Esophagus muscularis mucosa (tissue), 3 donors: ENCODE measurements around the gene DGCR2.

Source experiments
- POLR2AphosphoS5 ChIP-seq, 2 donors: sonication (generic); formaldehyde crosslinking; IDR thresholded peaks; one replicate each; pipeline ENCODE4 v1.6.1; 2017; ENCODE audit warnings: antibody characterized with exemption in 2 of 2
- TF ChIP-seq, protein P1 (sequence below), 3 experiments: fragments of 200-600 bp in 2 of 3; fragments of 450-650 bp in 1 of 3; sonication (generic) in 2 of 3; IDR thresholded peaks; one replicate each; pipeline ENCODE4 v1.5.1; 2017 to 2019; ENCODE audit warnings: antibody characterized with exemption in 3 of 3, mild to moderate bottlenecking in 2 of 3, moderate library complexity in 1 of 3

DNA sequence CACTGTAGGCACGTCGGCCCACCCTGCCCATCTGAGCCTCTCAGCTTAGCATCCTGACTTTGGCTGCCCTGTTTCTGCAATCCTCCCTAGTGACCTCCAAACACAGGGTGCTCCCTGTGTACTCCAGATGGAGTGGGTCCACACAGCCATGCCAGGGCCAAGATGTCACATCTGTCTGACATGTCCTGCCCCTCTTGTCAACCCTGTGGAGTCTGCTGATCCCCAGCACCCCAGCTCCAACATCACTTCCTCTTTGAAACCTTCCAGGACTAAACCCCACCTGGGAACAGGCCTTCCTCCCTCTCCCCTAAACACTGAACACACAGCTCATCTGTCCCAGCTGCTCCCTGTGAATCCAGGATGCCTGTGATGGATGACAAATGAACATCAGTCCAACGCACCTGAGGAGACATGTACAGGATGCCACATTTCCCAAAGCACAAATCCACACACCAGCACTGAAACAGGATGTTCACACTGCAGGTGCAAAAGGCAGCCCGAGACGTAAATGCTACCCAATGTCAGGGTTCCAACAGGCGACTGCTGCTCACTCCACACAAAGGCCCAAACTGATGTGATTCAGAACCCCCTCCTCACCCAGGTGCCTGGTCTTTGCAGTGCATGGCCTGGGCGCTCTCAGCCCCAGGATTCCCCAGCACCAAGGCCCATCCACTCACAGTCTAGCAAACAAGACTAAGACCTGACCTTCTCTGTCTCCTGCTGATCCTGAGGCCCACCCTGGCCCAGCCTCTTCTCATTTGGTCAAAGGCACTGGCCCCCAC, 6.9 kb upstream of the DGCR2 start:
- no peak for TF ChIP-seq POLR2AphosphoS5 (IDR thresholded peaks at IDR 0.05)
- TF ChIP-seq, protein P1, sequence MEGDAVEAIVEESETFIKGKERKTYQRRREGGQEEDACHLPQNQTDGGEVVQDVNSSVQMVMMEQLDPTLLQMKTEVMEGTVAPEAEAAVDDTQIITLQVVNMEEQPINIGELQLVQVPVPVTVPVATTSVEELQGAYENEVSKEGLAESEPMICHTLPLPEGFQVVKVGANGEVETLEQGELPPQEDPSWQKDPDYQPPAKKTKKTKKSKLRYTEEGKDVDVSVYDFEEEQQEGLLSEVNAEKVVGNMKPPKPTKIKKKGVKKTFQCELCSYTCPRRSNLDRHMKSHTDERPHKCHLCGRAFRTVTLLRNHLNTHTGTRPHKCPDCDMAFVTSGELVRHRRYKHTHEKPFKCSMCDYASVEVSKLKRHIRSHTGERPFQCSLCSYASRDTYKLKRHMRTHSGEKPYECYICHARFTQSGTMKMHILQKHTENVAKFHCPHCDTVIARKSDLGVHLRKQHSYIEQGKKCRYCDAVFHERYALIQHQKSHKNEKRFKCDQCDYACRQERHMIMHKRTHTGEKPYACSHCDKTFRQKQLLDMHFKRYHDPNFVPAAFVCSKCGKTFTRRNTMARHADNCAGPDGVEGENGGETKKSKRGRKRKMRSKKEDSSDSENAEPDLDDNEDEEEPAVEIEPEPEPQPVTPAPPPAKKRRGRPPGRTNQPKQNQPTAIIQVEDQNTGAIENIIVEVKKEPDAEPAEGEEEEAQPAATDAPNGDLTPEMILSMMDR (IDR thresholded peaks at IDR 0.05): no peak
